ENCODE results near the gene GRK4.
"Not testable (repeated sequence)": the region's sequence is repeated elsewhere in the genome, so short reads cannot be mapped to it uniquely, and the experiment has no call there.

The GRK4 gene

DNA sequence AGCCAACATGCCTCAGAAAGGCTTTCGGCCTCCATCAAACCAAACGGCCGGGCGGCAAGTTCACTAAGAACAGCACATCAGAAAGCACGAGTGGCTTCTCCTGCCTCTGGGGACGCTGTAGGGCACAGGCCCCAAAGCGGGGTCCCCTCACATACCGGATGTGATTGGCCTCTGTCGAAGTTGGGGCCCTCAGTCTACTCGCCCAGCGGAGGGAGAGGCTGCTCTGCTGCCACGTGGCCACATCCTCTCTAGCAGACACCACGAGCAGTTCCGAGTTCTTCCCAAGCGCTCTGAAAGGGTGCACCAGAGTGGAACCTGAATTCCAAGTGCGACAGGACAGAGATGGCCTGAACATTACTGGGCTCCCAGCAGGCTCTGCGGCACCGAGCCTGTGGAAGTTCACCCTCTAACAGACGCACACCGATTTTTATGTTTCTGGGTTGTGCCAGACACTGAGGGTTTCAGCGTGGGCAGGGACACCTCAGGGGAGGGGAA, 21.3 kb upstream of the GRK4 start:
- no peak for DNase-seq

DNA sequence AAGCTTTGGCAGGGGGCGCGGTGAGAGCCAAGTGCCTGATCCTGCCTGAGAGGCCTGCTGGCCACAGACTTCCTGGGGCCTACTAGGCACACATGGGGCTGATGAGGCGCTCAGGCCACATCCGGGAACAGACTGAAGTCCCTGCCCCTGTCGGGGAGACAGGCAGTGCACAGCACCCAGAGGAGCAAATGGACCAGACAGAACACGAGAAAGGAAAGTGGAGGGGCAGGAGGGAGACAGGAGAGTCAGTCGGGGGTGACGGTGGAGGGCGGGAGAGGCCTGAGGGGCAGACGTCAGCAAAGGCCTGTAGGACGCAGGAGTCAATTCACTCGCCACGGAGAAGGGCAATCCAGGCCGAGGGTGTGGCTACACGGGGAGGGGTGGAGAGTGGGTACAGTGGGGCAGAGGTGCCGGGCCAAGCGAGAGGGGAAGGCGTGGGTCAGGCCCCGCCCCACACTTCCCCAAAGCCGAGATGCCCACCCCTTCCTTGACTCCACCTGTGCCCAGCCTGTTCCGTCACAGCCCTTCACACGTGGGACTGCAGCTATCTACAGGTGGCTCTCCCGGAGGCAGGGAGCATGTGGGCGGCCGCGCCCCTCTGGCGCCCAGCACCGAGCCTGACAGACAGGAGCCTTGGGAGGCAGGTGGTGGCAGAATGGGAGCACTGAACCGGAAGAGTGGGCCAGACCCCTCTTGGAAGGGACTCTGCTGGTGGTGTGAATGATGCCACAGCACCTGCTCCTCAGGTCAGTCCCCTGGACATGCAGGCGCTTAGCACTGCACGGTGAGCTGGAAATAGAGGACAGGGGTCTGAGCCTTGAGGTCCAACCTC, 20.6 kb upstream of the GRK4 start:
- no peak for DNase-seq

- DNase-seq = no peak
These were observed 19.8 kb upstream of the GRK4 start for GRCh38 chr4:2943364-2944090.

GRCh38 chr4:2944091-2944482, 19.3 kb upstream of the GRK4 start:
- DNase-seq = no peak

- DNase-seq = no peak
These were observed 18.5 kb upstream of the GRK4 start for GRCh38 chr4:2944586-2945526.

- not testable (repeated sequence) for DNase-seq
These were observed 17.5 kb upstream of the GRK4 start for GRCh38 chr4:2945619-2946604.

- no peak for DNase-seq
These were observed 16.4 kb upstream of the GRK4 start for GRCh38 chr4:2946812-2947600.

DNA sequence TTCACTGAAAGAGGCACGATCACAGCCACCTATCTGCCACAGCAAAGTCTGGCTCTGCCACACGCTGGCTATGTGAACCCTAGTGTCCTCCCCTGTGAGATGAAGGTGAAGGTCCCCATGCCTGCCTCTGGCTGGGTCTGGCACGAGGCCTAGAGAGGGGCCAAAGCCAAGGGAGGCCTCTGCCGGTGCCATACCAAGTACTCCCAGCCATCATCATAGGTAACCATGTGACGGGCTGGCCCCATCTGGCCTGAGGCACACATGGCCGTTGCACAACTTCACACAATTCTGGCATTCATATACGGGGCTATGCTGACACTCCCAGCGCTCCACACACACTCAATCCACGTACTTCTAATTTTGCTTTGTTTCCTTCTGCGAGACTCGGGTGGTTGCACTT, 15.4 kb upstream of the GRK4 start:
- no peak for DNase-seq

DNA sequence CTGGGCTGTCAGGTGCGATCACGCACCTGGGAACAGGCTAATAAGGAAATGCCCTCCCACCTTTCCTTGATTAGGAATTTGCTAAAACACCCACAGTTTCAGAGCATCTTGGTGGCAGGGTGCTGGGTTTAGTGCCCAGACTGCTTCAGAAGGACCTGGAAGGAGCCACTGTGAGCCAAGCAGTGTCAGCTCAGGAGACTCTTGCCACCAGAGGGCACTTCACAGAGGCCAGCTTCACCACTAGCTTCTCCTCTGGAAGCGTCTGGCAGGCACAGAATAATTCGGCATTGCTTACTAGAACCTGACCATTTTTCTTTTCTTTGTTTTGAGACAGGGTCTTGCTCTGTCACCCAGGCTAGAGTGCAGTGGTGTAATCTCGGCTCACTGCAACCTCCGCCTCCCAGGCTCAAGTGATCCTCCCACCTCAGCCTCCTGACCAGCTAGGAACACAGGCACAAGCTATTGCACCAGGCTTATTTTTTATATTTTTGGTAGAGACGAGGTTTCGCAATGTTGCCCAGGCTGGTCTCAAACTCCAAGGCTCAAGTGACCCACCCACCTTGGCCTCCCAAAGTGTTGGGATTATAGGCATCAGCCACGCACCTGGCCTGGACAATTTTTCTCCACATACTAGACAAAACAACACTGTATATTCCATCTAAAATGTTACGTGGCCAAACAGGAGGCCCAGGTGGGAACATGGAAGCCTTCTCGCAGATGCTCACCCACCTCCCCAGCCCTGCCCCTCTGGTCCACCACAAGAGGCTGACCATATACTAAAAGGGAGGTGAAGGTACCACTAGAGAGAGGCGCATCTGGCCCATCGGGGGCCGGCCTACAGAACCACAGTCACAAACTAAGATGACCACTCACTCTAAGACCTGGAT, 14.2 kb upstream of the GRK4 start:
- peak; percentile 35 for DNase-seq

DNA sequence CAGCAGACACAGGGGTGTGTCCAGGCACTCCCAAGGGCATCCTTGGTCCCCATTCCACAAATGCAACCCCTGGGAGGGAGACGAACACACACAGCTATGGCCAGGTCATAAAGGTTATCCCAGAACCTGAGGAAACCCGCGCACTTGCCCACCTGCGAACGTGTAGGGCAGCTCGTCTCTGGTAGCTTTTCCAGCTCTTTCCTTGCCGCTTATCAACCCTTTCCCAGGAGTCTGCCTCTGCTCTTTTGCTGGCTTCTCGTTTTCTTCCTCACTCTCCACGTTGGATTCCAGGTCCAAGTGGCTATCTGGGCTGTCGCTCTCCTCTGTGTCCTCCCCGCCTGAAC, 13.6 kb upstream of the GRK4 start:
- DNase-seq = no peak

GRCh38 chr4:2950221-2950989, 13.0 kb upstream of the GRK4 start:
- no peak for DNase-seq

GRCh38 chr4:2953496-2953895, 9.9 kb upstream of the GRK4 start:
- DNase-seq = no peak

DNA sequence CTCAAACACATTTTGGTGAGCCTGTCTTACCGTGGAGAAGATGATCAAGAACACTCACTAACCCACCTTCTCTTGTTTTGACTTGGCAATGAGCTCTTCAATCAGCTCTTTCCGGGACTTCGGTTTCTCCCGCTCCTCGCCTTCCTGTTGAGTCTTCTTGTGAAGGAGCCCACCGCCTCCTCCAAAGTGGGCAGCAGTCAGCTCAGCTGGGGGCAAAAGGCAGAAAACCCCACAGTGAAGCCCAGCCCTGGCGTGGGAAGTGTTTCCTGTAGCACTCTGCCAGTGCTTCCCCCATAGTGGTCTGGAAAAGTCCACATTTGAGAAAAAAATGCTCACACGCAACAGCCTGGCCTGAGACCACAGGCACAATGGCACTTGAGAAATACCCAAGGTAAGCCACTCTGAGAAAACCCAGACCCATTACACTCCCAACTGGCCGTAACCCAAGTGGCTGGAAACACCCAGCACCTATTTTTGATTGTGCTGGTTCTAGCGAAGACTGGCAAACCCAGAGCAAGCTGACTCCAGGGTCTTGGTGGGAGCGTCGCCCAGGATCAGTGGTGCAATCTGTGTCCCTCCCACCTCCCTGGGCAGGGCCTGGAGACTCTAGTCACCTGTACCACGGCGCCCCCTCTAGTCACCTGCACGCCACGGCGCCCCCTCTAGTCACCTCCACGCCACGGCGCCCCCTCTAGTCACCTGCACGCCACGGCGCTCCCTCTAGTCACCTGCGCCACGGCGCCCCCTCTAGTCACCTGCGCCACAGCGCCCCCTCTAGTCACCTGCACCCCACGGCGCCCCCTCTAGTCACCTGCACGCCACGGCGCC, 8.8 kb upstream of the GRK4 start:
- no peak for DNase-seq

- not testable (repeated sequence) for DNase-seq
These were observed 8.0 kb upstream of the GRK4 start for GRCh38 chr4:2955186-2956044.

- DNase-seq = peak; percentile 77
These were observed 4.9 kb upstream of the GRK4 start for GRCh38 chr4:2958446-2958845.

- not testable (repeated sequence) for DNase-seq
These were observed 2.9 kb upstream of the GRK4 start for GRCh38 chr4:2960450-2960849.

DNA sequence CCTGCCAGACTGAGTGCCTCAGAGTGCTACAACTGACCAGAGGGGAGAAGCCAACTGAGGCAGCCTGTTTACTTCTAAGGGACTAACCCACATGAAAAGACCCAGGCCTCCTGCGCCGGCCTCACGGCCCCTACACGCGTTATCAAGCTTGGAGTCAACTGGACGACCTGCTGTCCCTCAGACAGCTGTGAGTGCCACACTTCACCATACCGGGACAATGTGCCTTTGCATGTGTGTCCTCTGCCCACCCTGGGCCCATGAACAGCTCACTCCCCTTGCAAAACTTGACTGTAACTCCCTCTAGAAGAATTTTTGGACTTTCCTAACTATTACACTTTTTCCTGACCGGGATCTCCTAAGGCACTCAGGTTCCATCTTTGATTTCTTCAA, 2.0 kb upstream of the GRK4 start:
- no peak for DNase-seq

All from fibroblast of skin of scalp (primary cell).